Heart left ventricle (tissue), 16 donors: ENCODE data around the gene PTPRE. TPM values are rescaled to one million over a fixed set of nuclear protein-coding genes. Genes with fewer than 3 reads are reported as not detected.
A peak's percentile ranks its signal among the peaks of the same experiment; 100 is the strongest.

ENCODE experiments used
- ATAC-seq, 4 donors: fragments of 200-7000 bp; cut with Tn5 transposase; one replicate each; pipeline ENCODE4 v1.9.1; 2020 to 2022; ENCODE audit warnings: moderate library complexity in 4 of 4, mild to moderate bottlenecking in 3 of 4, moderate number of reproducible peaks in 1 of 4
- DNase-seq, 5 donors: peaks; one replicate each; pipeline ENCODE4 v3.0.0-alpha.2; 2020
- H3K27ac ChIP-seq, 12 donors: fragments of 200-600 bp; sonication (generic) in 4 of 12; one replicate each; pipeline versions ENCODE4 v1.5.0 to v1.8.0; 2016 to 2022; ENCODE audit warnings: mild to moderate bottlenecking in 2 of 12
- H3K27me3 ChIP-seq, 9 donors: fragments of 200-600 bp; sonication (generic) in 2 of 9; one replicate each; pipeline versions ENCODE4 v1.5.1 to v1.8.0; 2016 to 2022; ENCODE audit warnings: mild to moderate bottlenecking in 3 of 9
- H3K36me3 ChIP-seq, 9 donors: fragments of 200-600 bp; sonication (generic) in 2 of 9; one replicate each; pipeline versions ENCODE4 v1.5.0 to v1.8.0; 2018 to 2022; ENCODE audit warnings: mild to moderate bottlenecking in 2 of 9
- H3K4me1 ChIP-seq, 12 donors: fragments of 200-600 bp; sonication (generic) in 4 of 12; one replicate each; pipeline versions ENCODE4 v1.5.0 to v1.8.0; 2016 to 2022; ENCODE audit warnings: mild to moderate bottlenecking in 3 of 12
- H3K4me3 ChIP-seq, 12 donors: fragments of 200-600 bp; sonication (generic) in 4 of 12; one replicate each; pipeline versions ENCODE4 v1.5.0 to v1.8.0; 2017 to 2022; ENCODE audit warnings: mild to moderate bottlenecking in 9 of 12, moderate library complexity in 4 of 12
- H3K9me3 ChIP-seq, 12 donors: fragments of 200-600 bp; sonication (generic) in 4 of 12; one replicate each; pipeline versions ENCODE4 v1.5.0 to v1.8.0; 2016 to 2022; ENCODE audit warnings: mild to moderate bottlenecking in 1 of 12
- CTCF ChIP-seq, 12 donors: fragments of 200-600 bp; sonication (generic) in 4 of 12; IDR thresholded peaks; one replicate each; pipeline versions ENCODE4 v1.5.0 to v1.8.0; 2018 to 2022; ENCODE audit warnings: antibody characterized with exemption in 12 of 12, mild to moderate bottlenecking in 5 of 12
- POLR2A ChIP-seq, 2 donors: fragments of 450-650 bp; IDR thresholded peaks; one replicate each; pipeline ENCODE4 v1.6.1; 2017; ENCODE audit warnings: antibody characterized with exemption in 2 of 2, mild to moderate bottlenecking in 2 of 2, moderate library complexity in 2 of 2
- WGBS, 4 donors: extraction: QIAGEN DNeasy Blood & Tissue Kit in 2 of 4; methylation state at CpG; one replicate each; pipeline versions ENCODE4 v1.1.5 to v1.1.7; 2013 to 2018; 5-methylcytosine and 5-hydroxymethylcytosine counted together
- intact Hi-C, 10 donors: fragments of 100-400 bp; cut with DNase I; formaldehyde crosslinking; loops; one replicate each; pipeline versions ENCODE4 v1.11.1 to v1.14.2; 2022
- polyA plus RNA-seq, 2 donors: library from polyadenylated mRNA; stranded (reverse); fragments of 200-250 nt; gene quantifications; one replicate each; pipeline ENCODE4 v1.2.3, GENCODE V29; 2013
- total RNA-seq, 9 donors: library from RNA; depleted of rRNA in 2 of 9; stranded (reverse); fragments of >200 nt in 2 of 9; fragmentation: NEBNext Ultra II Directional in 3 of 9; extraction: Animal tissue kit (Norgen Biotek cat#: 25700) in 3 of 9; gene quantifications; one replicate each; pipeline versions ENCODE4 v1.1.0 to v1.2.4, GENCODE V29; 2016 to 2023
- donor health status: ischemic (EF 13 %, LVEDD 7.1; RV severe dilation, severe dysfunction).
- donor health status: healthy with polysubstance abuse.
- donor health status: DM: no; HTN: yes; CAD: no.
- donor health status: DM: no; HTN: no; CAD: no.
- donor health status: ischemic (EF 25% LVEDD 6.9; RV normal size, moderate dysfunction).
- donor health status: ischemic (EF 25% LVEDD 5.7; RV mildly dilated, moderate dysfunction).
- donor health status: healthy.
- donor health status: DM: yes; HTN: yes; CAD: no.
- donor health status: ischemic (EF 35%, LVEDD 5.7; RV mildly dilated, moderate dysfunction).
- donor health status: nonischemic (EF 11% LVEDD 7.7; RV severe dilation, severe dysfunction).
- donor health status: DM: yes; HTN: yes; CAD: no.
- donor health status: PGD.
- donor health status: ischemic (EF 29% LVEDD 5.4; RV normal size, mild dysfunction).
- donor health status: nonischemic (EF 23%, LVEDD 6.1; RV moderate dilation, normal function).

The PTPRE gene
- total and polyA plus RNA-seq, 11 donors: 6.9 to 55.0 (median 24.1) TPM

GRCh38 chr10:128115356-128115755 is 208.5 kb downstream of the PTPRE start:
- 96 to 98% (median 97%) methylated on average over 8 of the region's 8 CpGs for WGBS, 4 donors
- Histone ChIP-seq H3K36me3 (peaks cover 0 to 21% (median 0%) of the 10 kb centered on the region in 9 donors), H3K9me3 (no peaks in the 10 kb centered on the region)

GRCh38 chr10:128116187-128116586 is 209.3 kb downstream of the PTPRE start:
- no peak for ATAC-seq
- H3K4me1 ChIP-seq: no peaks in the 10 kb centered on the region
- TF ChIP-seq CTCF (IDR thresholded peaks at IDR 0.05) (no peak), POLR2A (IDR thresholded peaks at IDR 0.05) (no peak)
- no peaks in the 10 kb centered on the region for H3K9me3 ChIP-seq
- DNase-seq: no peak
- 79 to 87% (median 86%) methylated on average over 4 of the region's 4 CpGs for WGBS, 4 donors
- H3K27ac ChIP-seq: no peak overlapping the region
- H3K27me3 ChIP-seq: peaks cover 0 to 15% (median 0%) of the 10 kb centered on the region in 9 donors
- intact Hi-C loops: no loop called here
- peaks cover 0 to 15% (median 0%) of the 10 kb centered on the region in 9 donors for H3K36me3 ChIP-seq
- H3K4me3 ChIP-seq: no peak overlapping the region

More at GRCh38 chr10:128115356-128115755, 208.5 kb downstream of the PTPRE start:
- Histone ChIP-seq H3K4me1 (no peaks in the 10 kb centered on the region), H3K4me3 (no peak overlapping the region), H3K27me3 (peaks cover 0 to 15% (median 0%) of the 10 kb centered on the region in 9 donors), H3K27ac (no peak overlapping the region)
- TF ChIP-seq CTCF (IDR thresholded peaks at IDR 0.05) (no peak), POLR2A (IDR thresholded peaks at IDR 0.05) (no peak)
- no peak for ATAC-seq
- intact Hi-C loops: no loop called here
- DNase-seq: no peak

- DNase-seq (no peak), ATAC-seq (no peak)
- H3K36me3 ChIP-seq: peaks cover 0 to 8% (median 0%) of the 10 kb centered on the region in 9 donors
- peaks cover 0 to 21% (median 0%) of the 10 kb centered on the region in 9 donors for H3K27me3 ChIP-seq
- TF ChIP-seq CTCF (IDR thresholded peaks at IDR 0.05): peak in 1 of 12 donors; percentile 9
- no peak for TF ChIP-seq POLR2A (IDR thresholded peaks at IDR 0.05)
- H3K27ac ChIP-seq: no peak overlapping the region
- H3K9me3 ChIP-seq: no peaks in the 10 kb centered on the region
- WGBS, 4 donors: 86 to 93% (median 91%) methylated on average over 13 of the region's 13 CpGs
- H3K4me3 ChIP-seq: no peak overlapping the region
- H3K4me1 ChIP-seq: no peaks in the 10 kb centered on the region
- intact Hi-C loops: no loop called here
Measured at GRCh38 chr10:128116851-128117615, 210.1 kb downstream of the PTPRE start.

GRCh38 chr10:128121750-128122412 is 215.0 kb downstream of the PTPRE start:
- Histone ChIP-seq H3K27me3 (peaks cover 6 to 61% (median 15%) of the 10 kb centered on the region in 9 donors), H3K9me3 (no peaks in the 10 kb centered on the region), H3K36me3 (no peaks in the 10 kb centered on the region), H3K4me1 (peaks cover 4 to 32% (median 16%) of the 10 kb centered on the region in 12 donors), H3K4me3 (no peak overlapping the region), H3K27ac (no peak overlapping the region)
- no peak for DNase-seq
- whole genome bisulfite sequencing, 4 donors: 91 to 94% (median 92%) methylated on average over 5 of the region's 5 CpGs
- ATAC-seq: no peak
- TF ChIP-seq POLR2A (IDR thresholded peaks at IDR 0.05) (no peak), CTCF (IDR thresholded peaks at IDR 0.05) (no peak)
- intact Hi-C loops: no loop called here
